ENCODE results near the gene UBIAD1. TPM values are rescaled to one million over a fixed set of nuclear protein-coding genes. Genes with fewer than 3 reads are reported as not detected.

Gene UBIAD1
- total and polyA plus RNA-seq, 3 donors from 2014 or later: 25.8 to 32.0 (median 29.3) TPM

DNA sequence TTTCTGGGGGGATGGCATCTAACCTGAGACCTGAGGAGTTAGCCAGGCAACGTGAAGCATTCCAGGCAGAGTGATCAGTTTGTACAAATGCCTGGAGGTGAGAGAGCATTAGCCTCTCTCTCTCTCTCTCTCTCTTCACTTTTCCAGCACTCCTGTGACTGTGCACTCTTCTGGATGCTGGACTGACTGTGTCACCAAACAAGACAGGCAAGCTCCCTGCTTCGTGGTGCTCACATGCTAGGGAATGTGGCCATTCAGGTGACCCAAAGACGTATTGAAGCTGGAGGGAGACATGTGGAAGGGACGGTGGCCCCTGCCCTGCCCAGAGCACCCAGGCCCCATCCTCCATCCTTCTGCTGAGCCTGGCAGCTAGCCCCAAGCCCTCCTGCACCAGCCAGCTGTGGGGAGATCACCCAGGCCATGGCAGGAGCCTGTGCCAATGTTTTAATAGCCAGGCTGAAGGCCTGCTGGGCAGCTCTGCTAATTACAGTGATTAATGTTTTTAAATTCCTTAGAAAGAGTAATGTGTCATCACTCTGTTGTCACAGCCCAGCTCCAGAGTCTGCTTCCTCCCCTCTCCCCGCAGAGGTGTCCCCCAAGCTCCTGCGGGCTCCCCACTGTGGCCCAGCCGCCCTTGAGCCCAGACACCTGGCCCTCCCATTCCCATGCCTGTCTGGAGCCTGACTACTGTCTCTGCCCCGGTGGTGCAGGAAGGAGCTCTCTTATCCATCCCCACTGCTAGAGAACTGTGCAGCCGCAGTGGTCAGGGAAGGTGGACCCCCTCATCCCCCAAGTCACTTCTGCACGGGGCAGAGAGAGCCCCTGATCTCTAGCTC, 48.9 kb downstream of the UBIAD1 start:
- TF ChIP-seq, protein P1, sequence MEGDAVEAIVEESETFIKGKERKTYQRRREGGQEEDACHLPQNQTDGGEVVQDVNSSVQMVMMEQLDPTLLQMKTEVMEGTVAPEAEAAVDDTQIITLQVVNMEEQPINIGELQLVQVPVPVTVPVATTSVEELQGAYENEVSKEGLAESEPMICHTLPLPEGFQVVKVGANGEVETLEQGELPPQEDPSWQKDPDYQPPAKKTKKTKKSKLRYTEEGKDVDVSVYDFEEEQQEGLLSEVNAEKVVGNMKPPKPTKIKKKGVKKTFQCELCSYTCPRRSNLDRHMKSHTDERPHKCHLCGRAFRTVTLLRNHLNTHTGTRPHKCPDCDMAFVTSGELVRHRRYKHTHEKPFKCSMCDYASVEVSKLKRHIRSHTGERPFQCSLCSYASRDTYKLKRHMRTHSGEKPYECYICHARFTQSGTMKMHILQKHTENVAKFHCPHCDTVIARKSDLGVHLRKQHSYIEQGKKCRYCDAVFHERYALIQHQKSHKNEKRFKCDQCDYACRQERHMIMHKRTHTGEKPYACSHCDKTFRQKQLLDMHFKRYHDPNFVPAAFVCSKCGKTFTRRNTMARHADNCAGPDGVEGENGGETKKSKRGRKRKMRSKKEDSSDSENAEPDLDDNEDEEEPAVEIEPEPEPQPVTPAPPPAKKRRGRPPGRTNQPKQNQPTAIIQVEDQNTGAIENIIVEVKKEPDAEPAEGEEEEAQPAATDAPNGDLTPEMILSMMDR (IDR thresholded peaks at IDR 0.05): no peak
- TF ChIP-seq POLR2A (IDR thresholded peaks at IDR 0.05): no peak
- H3K9me3 ChIP-seq: no peaks in the 10 kb centered on the region
- H3K36me3 ChIP-seq (ENCODE audit: low read depth, missing control alignments): no peaks in the 10 kb centered on the region
- no peak overlapping the region for H3K27ac ChIP-seq
- H3K4me3 ChIP-seq: no peak overlapping the region
- WGBS, 2 donors: 74 to 81% methylated on average over 10 of the region's 10 CpGs
- intact Hi-C loops (cut with DNase I; ENCODE audit: low total_unique reads): no loop called here
- no peak for DNase-seq
- no peaks in the 10 kb centered on the region for H3K27me3 ChIP-seq
- H3K4me1 ChIP-seq: no peaks in the 10 kb centered on the region

DNA sequence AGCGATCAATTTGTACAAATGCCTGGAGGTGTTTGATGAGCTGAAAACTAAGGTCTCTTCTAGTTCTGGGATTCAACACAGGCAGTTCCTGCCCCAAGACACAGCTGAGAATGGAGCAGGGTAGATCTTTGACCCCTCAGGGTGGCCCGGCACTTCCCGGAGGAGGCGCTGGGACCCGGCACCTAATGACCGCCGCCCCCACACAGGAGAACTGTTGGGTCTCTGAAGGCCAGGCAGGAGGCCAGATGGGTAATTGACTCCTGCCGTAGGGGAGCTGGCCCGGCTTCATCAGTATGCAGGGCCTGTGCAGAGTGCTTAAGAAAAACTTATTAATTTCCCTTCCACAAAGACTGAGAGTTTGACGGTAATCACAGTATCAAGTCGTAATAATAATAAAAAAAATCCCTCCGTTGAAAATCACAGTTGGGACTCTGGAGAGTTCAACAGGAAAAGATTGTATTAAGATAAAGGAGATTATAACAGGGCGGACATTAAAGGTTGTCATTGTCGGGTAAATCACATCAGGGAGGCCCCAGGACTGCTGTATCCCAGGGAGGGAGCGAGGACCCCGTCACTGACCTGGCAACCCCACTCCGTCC, 51.7 kb downstream of the UBIAD1 start:
- 59 to 69% methylated on average over 16 to 17 of the region's 17 CpGs for WGBS, 2 donors
- no peak for TF ChIP-seq POLR2A (IDR thresholded peaks at IDR 0.05)
- TF ChIP-seq, protein P1 (IDR thresholded peaks at IDR 0.05): no peak
- Histone ChIP-seq H3K9me3 (no peaks in the 10 kb centered on the region), H3K4me3 (no peak overlapping the region), H3K4me1 (no peaks in the 10 kb centered on the region), H3K27me3 (no peaks in the 10 kb centered on the region), H3K27ac (no peak overlapping the region), H3K36me3 (ENCODE audit: low read depth, missing control alignments) (no peaks in the 10 kb centered on the region)
- intact Hi-C loops (cut with DNase I; ENCODE audit: low total_unique reads): no loop called here
- DNase-seq: no peak

DNA sequence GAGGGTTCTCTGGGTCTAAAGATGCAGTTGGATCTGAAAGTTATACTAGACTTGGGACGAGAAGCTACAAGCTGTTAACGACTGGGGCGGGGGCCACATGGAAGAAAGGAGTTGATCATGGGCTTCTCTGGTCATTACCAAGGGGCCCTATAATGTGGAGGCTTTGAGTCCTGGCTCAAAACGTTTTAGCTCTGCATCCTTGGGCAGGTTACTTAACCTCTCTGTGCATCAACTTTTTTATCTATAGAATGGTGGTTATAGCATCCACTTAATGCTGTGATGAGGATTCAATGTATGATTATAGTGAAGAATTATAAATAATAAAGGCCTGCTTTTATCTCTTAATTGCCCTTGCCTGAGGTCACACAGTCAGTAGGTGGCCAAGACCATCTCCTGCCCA, 53.1 kb downstream of the UBIAD1 start:
- Histone ChIP-seq H3K4me1 (no peaks in the 10 kb centered on the region), H3K27me3 (no peaks in the 10 kb centered on the region), H3K36me3 (ENCODE audit: low read depth, missing control alignments) (no peaks in the 10 kb centered on the region), H3K27ac (no peak overlapping the region), H3K4me3 (no peak overlapping the region), H3K9me3 (no peaks in the 10 kb centered on the region)
- 79 to 83% methylated on average over 4 of the region's 4 CpGs for WGBS, 2 donors
- intact Hi-C loops (cut with DNase I; ENCODE audit: low total_unique reads): no loop called here
- no peak for TF ChIP-seq POLR2A (IDR thresholded peaks at IDR 0.05)
- TF ChIP-seq, protein P1 (IDR thresholded peaks at IDR 0.05): no peak
- DNase-seq: no peak

DNA sequence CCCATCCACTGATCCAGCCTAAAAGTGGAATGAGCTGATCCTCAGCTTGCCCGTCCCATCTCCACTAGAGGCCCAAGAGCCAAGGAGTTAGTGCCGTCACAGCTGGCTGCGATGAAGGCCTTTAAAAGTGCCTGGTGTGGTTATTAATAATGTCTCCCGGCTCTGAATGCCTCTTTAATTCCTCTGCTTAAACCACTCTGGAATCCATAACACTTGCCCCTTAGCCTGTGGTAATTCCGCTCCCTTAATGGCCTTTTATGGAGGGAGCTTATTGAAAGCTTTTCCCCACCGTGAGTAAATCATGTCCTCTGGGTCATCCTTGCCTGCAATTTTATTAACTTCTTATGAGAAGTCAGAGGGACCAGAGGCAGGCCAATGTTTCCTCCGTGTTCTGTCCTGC, 55.4 kb downstream of the UBIAD1 start:
- H3K4me1 ChIP-seq: no peaks in the 10 kb centered on the region
- no peaks in the 10 kb centered on the region for H3K27me3 ChIP-seq
- no peak overlapping the region for H3K4me3 ChIP-seq
- H3K9me3 ChIP-seq: no peaks in the 10 kb centered on the region
- WGBS, 2 donors: 78 to 82% methylated on average over 6 to 7 of the region's 7 CpGs
- no peaks in the 10 kb centered on the region for H3K36me3 ChIP-seq (ENCODE audit: low read depth, missing control alignments)
- TF ChIP-seq, protein P1 (IDR thresholded peaks at IDR 0.05): no peak
- no peak for TF ChIP-seq POLR2A (IDR thresholded peaks at IDR 0.05)
- H3K27ac ChIP-seq: no peak overlapping the region
- intact Hi-C loops (cut with DNase I; ENCODE audit: low total_unique reads): no loop called here
- no peak for DNase-seq
